B cell (primary cell): ENCODE results near the gene C1orf116. TPM values are rescaled to one million over a fixed set of nuclear protein-coding genes. Genes with fewer than 3 reads are reported as not detected.
A peak's percentile ranks its signal among the peaks of the same experiment; 100 is the strongest.

Source experiments
- ATAC-seq: fragments of 200-7000 bp; cut with Tn5 transposase; one replicate; pipeline ENCODE4 v1.10.0; 2021; ENCODE audit warnings: low read depth, mild to moderate bottlenecking, moderate number of reproducible peaks, moderate library complexity
- CTCF ChIA-PET: fragments of 350-600 bp; sonication (Branson Sonifier 250); formaldehyde crosslinking; loops from one replicate; lab custom pipeline; 2021; ENCODE audit warnings: antibody characterized with exemption, inconsistent platforms; lab: Charles Lee
- POLR2A ChIA-PET: fragments of 350-600 bp; sonication (Branson Sonifier 250); formaldehyde crosslinking; loops from one replicate; lab custom pipeline; 2021; ENCODE audit warnings: antibody characterized with exemption; lab: Charles Lee
- DNase-seq: peaks from one replicate; pipeline ENCODE4 v3.0.0; 2013
- H2AFZ ChIP-seq: 2 replicates; pipeline ENCODE4 v1.6.1; 2012; ENCODE audit warnings: mild to moderate bottlenecking, low read depth, low read length; ENCODE audit not compliant: insufficient read depth, poor library complexity, severe bottlenecking
- H3K27ac ChIP-seq, 2 donors: 1 replicate in 1 of 2; 2 replicates in 1 of 2; pipeline ENCODE4 v1.5.1; 2012 to 2013; ENCODE audit warnings: low read length in 2 of 2, mild to moderate bottlenecking in 2 of 2, moderate library complexity in 1 of 2
- H3K27me3 ChIP-seq, 4 experiments: fragments of 200-600 bp in 1 of 4; sonication (generic) in 1 of 4; replicated peaks in 1 of 4; 1 replicate in 2 of 4; 2 replicates in 2 of 4; pipeline versions ENCODE4 v1.6.1 to v1.7.0; 2013 to 2016; ENCODE audit warnings: low read length in 3 of 4, mild to moderate bottlenecking in 2 of 4, mixed read lengths in 1 of 4, moderate library complexity in 1 of 4; ENCODE audit not compliant: insufficient read depth in 4 of 4, control insufficient read depth in 3 of 4; ENCODE audit errors: control extremely low read depth in 1 of 4
- H3K36me3 ChIP-seq, 2 experiments: replicated peaks in 1 of 2; 1 replicate in 1 of 2; 2 replicates in 1 of 2; pipeline versions ENCODE4 v1.6.1 to v1.7.1; 2013; ENCODE audit warnings: low read length in 1 of 2; ENCODE audit not compliant: insufficient read depth in 2 of 2, control insufficient read depth in 1 of 2; ENCODE audit errors: control extremely low read depth in 1 of 2, extremely low read depth in 1 of 2
- H3K4me1 ChIP-seq, 2 donors: fragments of 200-600 bp in 1 of 2; sonication (generic) in 1 of 2; 1 replicate in 1 of 2; 2 replicates in 1 of 2; pipeline versions ENCODE4 v1.5.1 to v1.6.1; 2013 to 2017; ENCODE audit warnings: low read length in 2 of 2; ENCODE audit not compliant: control insufficient read depth in 2 of 2, insufficient read depth in 2 of 2
- H3K4me2 ChIP-seq: replicated peaks from 2 replicates; pipeline ENCODE3; 2012; ENCODE audit warnings: mild to moderate bottlenecking, low read depth, low read length; ENCODE audit not compliant: poor library complexity, severe bottlenecking
- H3K4me3 ChIP-seq, 5 experiments: fragments of 200-600 bp in 1 of 5; sonication (generic) in 1 of 5; 1 replicate in 3 of 5; 2 replicates in 2 of 5; pipeline versions ENCODE4 v1.5.1 to v1.7.0; 2011 to 2016; ENCODE audit warnings: low read length in 4 of 5, mild to moderate bottlenecking in 4 of 5, low read depth in 2 of 5, control low read depth in 1 of 5, moderate library complexity in 1 of 5; ENCODE audit not compliant: insufficient read depth in 1 of 5; ENCODE audit errors: control extremely low read depth in 1 of 5, extremely low read depth in 1 of 5
- H3K79me2 ChIP-seq: fragments of 200-600 bp; sonication (generic); one replicate; pipeline ENCODE4 v1.6.0; 2016; ENCODE audit warnings: low read length; ENCODE audit not compliant: control insufficient read depth, insufficient read depth
- H3K9ac ChIP-seq: fragments of 200-600 bp; sonication (generic); 2 replicates; pipeline ENCODE4 v1.6.1; 2017; ENCODE audit warnings: mild to moderate bottlenecking, low read length, moderate library complexity
- H3K9me3 ChIP-seq, 3 donors: one replicate each; pipeline versions ENCODE4 v1.6.1 to v1.7.1; 2013; ENCODE audit warnings: low read length in 2 of 3; ENCODE audit not compliant: control insufficient read depth in 2 of 3, insufficient read depth in 1 of 3; ENCODE audit errors: control extremely low read depth in 1 of 3
- H4K20me1 ChIP-seq: 2 replicates; pipeline ENCODE4 v1.6.0; 2012; ENCODE audit warnings: mild to moderate bottlenecking, low read length; ENCODE audit not compliant: insufficient read depth, control insufficient read depth, poor library complexity, severe bottlenecking
- H3K27ac Mint-ChIP-seq: one replicate; pipeline ENCODE4 v1.8.0; 2021; ENCODE audit warnings: mixed read lengths
- H3K27me3 Mint-ChIP-seq: one replicate; pipeline ENCODE4 v1.8.0; 2021; ENCODE audit warnings: mixed read lengths
- H3K4me1 Mint-ChIP-seq: one replicate; pipeline ENCODE4 v1.8.0; 2021; ENCODE audit warnings: mixed read lengths
- H3K4me3 Mint-ChIP-seq: one replicate; pipeline ENCODE4 v1.8.0; 2021; ENCODE audit warnings: mixed read lengths
- H3K9me3 Mint-ChIP-seq: one replicate; pipeline ENCODE4 v1.8.0; 2022; ENCODE audit warnings: mixed read lengths; ENCODE audit not compliant: insufficient read depth
- CTCF ChIP-seq: fragments of 200-600 bp; IDR thresholded peaks from one replicate; pipeline ENCODE4 v1.8.0; 2022; ENCODE audit warnings: antibody characterized with exemption, mild to moderate bottlenecking
- EZH2 ChIP-seq: IDR thresholded peaks from 2 replicates; pipeline ENCODE4 v1.6.1; 2012; ENCODE audit warnings: borderline replicate concordance, low read depth, mild to moderate bottlenecking, moderate library complexity, low read length; ENCODE audit not compliant: insufficient read depth, poor library complexity, severe bottlenecking
- WGBS: methylation state at CpG from one replicate; pipeline ENCODE4 v1.1.5; 2013; ENCODE audit warnings: missing lambda C conversion rate; ENCODE audit not compliant: insufficient coverage; 5-methylcytosine and 5-hydroxymethylcytosine counted together
- intact Hi-C: fragments of 100-400 bp; cut with micrococcal nuclease; formaldehyde crosslinking; loops from one replicate; pipeline ENCODE4 v1.10.0; 2022
- polyA plus RNA-seq: library from polyadenylated mRNA; depleted of rRNA; stranded (reverse); fragments of >200 nt; gene quantifications from 2 replicates; pipeline ENCODE4 v1.2.3, GENCODE V29; 2012
- total RNA-seq, 2 donors: library from RNA; stranded (reverse); fragments of 120-200 nt in 1 of 2; gene quantifications; 1 replicate in 1 of 2; 2 replicates in 1 of 2; pipeline versions ENCODE4 v1.2.3 to v1.2.4, GENCODE V29; 2013 to 2022

The C1orf116 gene
- total and polyA plus RNA-seq, 2 donors (not counting 1 experiment from before 2014, with no cell fraction given) = 0.09 TPM; not detected in 1

GRCh38 chr1:207050480-207051190 lies 18.1 kb upstream of the C1orf116 start:
- CTCF ChIA-PET = interaction anchor here (0.7 to 4.9 kb wide), 16 partner anchors 10 to 468 kb away, joined by 3 to 76 read pairs (median 4); partner anchors contain the start of gene CR2
- Histone ChIP-seq H3K27me3 (no peaks in the 10 kb centered on the region), H3K4me3 (peak overlapping the region; percentile 83 to 97 (median 87)), H3K4me1 (peaks cover 39 to 40% of the 10 kb centered on the region in 2 donors), H3K9me3 (no peaks in the 10 kb centered on the region), H3K4me2 (peak overlapping the region; percentile 83), H3K27ac (peak overlapping the region; percentile 50 to 72), H2AFZ (peak overlapping the region; percentile 89), H3K36me3 (peaks cover 8 to 22% of the 10 kb centered on the region in 2 experiments), H3K79me2 (peaks cover 48% of the 10 kb centered on the region), H3K9ac (peak overlapping the region; percentile 79), H4K20me1 (peaks cover 2% of the 10 kb centered on the region)
- intact Hi-C loops = loop anchor here (1.0 to 10.0 kb wide), 6 partner anchors 27 to 493 kb away; partner anchors contain the start of genes DYRK3, FCMR and MAPKAPK2
- DNase-seq (peak; percentile 93), ATAC-seq (peak; percentile 31)
- Mint-ChIP-seq H3K4me1 (peaks cover 64% of the 10 kb centered on the region), H3K27me3 (no peaks in the 10 kb centered on the region), H3K9me3 (no peaks in the 10 kb centered on the region), H3K27ac (peak overlapping the region; percentile 89), H3K4me3 (peak overlapping the region; percentile 99)
- under 1% methylated on average over 44 of the region's 47 CpGs for WGBS
- POLR2A ChIA-PET = no interaction called here
- TF ChIP-seq CTCF (no peak), EZH2 (no peak)

- H3K4me2 ChIP-seq = peak overlapping the region; percentile 83
- intact Hi-C loops = loop anchor here (1.0 to 10.0 kb wide), 6 partner anchors 27 to 493 kb away; partner anchors contain the start of genes DYRK3, FCMR and MAPKAPK2
- H3K4me3 ChIP-seq = peak overlapping the region; percentile 83 to 97 (median 87)
- Mint-ChIP-seq H3K27me3 (no peaks in the 10 kb centered on the region), H3K9me3 (no peaks in the 10 kb centered on the region), H3K27ac (peak overlapping the region; percentile 89), H3K4me3 (peak overlapping the region; percentile 99), H3K4me1 (peaks cover 63% of the 10 kb centered on the region)
- no peak for TF ChIP-seq EZH2
- TF ChIP-seq CTCF = peak; percentile 90
- H3K36me3 ChIP-seq = peaks cover 10 to 22% of the 10 kb centered on the region in 2 experiments
- no peaks in the 10 kb centered on the region for H3K9me3 ChIP-seq
- H3K79me2 ChIP-seq = peaks cover 54% of the 10 kb centered on the region
- H3K27ac ChIP-seq = peak overlapping the region; percentile 50 to 72
- DNase-seq (peak; percentile 73), ATAC-seq (peak; percentile 23)
- H4K20me1 ChIP-seq = peaks cover 6% of the 10 kb centered on the region
- H2AFZ ChIP-seq = peak overlapping the region; percentile 89
- ChIA-PET POLR2A (no interaction called here), CTCF (interaction anchor here (0.7 to 4.9 kb wide), 18 partner anchors 10 to 469 kb away, joined by 3 to 76 read pairs (median 4); partner anchors contain the start of gene CR2)
- no peaks in the 10 kb centered on the region for H3K27me3 ChIP-seq
- peaks cover 34 to 35% of the 10 kb centered on the region in 2 donors for H3K4me1 ChIP-seq
- 0% methylated on average over 1 of the region's 6 CpGs for WGBS
- H3K9ac ChIP-seq = peak overlapping the region; percentile 79
Observed at GRCh38 chr1:207049974-207050391, 17.4 kb upstream of the C1orf116 start.
